ENCODE data around the gene ERVH48-1.
A peak's percentile ranks its signal among the peaks of the same experiment; 100 is the strongest.
"Not testable (repeated sequence)": the region's sequence is repeated elsewhere in the genome, so short reads cannot be mapped to it uniquely, and the experiment has no call there.

ERVH48-1 gene

DNA sequence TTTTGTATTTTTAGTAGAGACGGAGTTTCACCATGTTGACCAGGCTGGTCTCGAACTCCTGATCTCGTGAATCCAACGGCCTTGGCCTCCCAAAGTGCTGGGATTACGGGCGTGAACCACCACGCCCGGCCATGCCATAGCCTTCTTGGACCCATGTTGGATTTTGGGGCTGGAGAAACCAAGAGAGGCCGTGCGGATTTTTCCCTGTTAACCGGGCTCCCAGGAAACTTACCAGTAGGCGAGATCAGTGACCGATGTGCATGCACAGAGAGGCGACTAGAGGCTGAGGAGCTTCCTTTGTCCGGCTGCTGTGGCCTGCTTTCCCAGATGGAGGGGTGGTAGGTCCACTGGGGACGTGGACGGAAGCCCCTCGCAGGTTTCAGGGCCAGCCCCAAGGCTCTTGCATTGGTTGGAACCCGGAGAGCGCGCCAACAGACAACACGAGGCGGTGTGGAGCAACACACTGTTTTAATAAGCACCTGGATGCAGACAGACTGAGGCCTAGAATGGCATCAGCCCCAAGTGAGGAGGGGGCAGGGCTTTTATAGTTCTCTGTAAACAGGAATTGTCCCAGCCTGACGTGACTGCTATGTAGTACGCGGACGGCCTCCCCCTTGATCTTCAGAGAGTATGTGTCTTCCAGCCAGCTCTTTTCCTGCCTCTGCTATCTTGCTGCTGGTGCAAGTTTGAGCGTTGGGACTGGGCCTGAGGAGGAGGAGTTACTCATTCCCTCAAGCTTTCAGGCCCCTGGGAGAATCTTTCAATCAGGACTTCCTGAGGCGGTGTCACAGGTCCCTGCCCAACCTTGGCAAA is at the start of gene ERVH48-1:
Gene ERVH48-1, minus strand, starts transcription at position 517 of the 813 bp plus-strand sequence. CDS start 6,624 bp downstream, outside the sequence.
- peak within 1 kb of the TSS in 3 of 21 experiments; percentile 50 to 56 (median 54) for H3K27ac ChIP-seq

DNA sequence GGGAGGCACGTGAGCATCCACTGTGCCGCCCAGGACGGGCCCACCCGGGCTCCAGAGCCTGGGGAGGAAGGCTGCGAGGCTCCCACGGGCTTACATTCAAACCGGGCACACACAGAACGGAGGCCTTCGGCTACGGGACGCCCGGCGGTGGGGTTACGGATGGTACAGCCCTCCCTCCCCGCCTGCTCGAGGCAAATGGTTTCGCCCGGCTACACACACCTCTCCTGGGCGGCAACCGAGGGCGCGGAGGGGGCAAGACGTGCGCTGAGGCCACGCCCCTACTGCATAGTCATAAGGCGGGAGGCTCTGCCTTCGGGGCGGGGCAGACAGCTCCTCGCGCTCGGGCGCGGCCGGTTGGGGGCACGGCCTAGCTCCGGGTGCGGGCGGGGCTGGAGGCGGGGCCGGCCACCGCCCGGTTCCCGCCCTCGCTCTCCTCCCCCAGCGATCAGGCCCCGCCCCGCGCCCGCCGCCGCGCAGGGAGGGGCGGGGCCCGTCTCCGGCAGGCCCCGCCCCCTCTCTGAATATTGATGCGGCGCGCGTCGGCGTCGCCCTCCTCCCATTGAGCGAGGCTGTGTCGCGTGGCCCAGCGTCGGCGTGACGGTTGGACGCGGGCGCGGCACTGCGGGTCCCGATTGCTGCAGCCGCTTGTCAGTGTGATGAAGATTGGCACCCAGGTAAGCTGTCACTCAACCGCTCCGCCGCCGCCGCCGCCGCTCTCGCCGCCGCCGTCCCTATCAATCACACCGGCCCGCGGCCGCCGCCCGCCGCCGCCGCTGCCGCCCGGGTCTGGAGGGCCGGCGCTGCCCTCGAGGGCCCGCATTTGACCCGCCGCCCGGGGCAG is 48.8 kb upstream of the ERVH48-1 start, which contains the start of gene PKNOX1:
Gene PKNOX1, plus strand, starts transcription at position 572 of the 841 bp plus-strand sequence. CDS start 29,820 bp downstream, outside the sequence.
- Histone ChIP-seq H3K27ac (peak within 1 kb of the TSS; percentile 94 to 100 (median 98)), H3K4me3 (peak within 1 kb of the TSS; percentile 61 to 75 (median 67))

More for the DNA sequence above, at the start of gene ERVH48-1:
- no peak within 1 kb of the TSS for H3K4me3 ChIP-seq

DNA sequence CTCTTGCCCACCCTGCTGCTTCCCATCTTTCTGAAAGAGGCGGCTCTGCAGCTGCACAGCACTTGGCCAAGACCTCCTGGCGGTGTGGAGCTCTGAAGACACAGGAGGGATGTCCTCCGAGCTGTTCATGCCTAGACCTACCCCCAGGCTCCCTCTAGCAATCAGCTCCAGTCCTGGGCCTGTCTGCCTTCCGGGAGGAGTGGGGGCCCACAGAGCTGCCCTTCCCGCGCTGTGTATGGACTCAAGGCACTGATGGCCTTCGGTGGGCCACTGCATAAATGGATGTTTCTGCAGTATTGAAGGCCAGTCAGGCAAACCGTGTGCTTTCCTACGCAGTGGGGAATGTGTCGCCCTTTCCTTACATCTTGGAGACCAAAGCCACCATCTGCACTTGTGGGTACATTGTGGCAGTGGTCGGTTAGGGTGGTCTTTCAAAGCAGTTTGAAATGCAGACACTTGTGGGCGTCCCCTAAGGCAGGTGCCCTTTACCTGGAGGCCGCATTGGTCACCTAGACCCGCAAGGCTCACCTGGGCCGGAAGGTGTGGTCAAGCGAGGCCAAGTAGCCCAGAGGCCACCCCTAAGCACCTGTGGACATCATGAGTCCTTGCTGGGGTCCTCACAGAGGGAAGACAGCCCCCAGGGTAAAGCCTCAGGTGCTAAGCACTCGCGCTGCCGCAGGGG is 48.0 kb upstream of the ERVH48-1 start:
- Histone ChIP-seq H3K27ac (peak overlapping the region; percentile 35 to 98 (median 96)), H3K4me3 (peak overlapping the region; percentile 19 to 67 (median 48))

DNA sequence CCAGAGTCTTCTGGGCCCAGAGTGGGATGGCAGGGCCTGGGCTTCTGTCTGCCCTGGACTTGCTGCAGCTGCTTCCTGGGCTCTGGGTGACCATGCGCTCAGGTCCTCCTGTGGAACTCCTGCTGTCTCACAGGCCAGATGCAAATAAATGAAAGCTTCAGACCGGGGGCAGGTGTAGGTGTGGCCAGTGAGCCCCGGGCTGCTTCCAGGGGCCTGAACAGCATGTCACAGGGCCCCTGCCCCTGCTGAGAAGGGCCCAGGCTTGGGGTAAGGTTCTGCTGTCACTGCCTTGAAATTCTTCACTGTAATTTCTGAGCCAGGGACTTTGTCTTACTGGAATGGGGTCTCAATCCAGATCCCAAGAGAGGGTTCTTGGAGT is 46.5 kb upstream of the ERVH48-1 start:
- Histone ChIP-seq H3K4me3 (no peak overlapping the region), H3K27ac (peak overlapping the region in 18 of 21 experiments; percentile 4 to 81 (median 66))

DNA sequence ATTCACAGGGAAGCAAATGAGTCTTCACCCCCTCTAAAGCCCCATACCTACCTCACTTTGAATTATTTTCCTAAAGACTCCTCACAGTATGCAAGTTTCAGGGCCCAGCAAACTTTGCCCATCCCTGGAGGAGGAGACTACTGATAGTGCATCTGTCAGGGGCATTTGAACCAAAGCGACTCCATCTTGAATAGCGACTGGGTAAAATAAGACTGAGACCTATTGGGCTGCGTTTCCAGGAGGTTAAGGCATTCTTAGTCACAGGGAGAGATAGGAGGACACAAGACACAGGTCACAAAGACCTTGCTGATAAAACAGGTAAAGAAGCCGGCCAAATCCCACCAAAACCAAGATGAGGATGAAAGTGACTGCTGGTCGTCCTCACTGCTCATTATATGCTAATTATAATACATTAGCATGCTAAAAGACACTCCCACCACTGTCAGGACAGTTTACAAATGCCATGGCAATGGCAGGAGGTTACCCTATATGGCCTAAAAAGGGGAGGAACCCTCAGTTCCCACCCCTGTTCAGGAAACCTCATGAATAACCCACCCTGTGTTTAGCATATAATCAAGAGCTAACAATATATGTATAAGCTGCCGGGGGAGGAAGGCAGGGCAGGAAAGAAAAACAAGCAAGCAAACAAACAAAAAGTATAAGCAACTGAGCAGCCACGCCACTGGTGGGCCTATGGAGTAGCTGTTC is 45.7 kb upstream of the ERVH48-1 start:
- Histone ChIP-seq H3K4me3 (no peak overlapping the region), H3K27ac (peak overlapping the region in 9 of 21 experiments; percentile 19 to 81 (median 71))

DNA sequence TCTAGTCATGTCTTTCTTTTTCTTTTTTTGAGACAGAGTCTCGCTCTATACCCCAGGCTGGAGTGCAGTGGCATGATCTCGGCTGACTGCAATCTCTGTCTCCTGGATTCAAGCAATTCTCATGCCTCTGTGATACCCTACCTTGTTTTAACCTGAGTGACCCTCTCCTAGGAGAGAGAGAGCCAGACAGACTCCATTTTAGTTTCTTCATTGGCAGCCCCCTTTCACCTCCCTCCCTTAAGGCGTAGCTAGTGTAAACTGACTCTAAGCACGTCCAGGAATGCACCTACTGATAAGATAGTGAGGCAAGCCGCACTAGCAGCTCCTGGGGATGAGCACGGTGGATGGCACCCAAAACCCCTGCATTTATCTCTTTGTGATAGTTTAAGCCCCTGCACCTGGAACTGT is 43.8 kb upstream of the ERVH48-1 start:
- Histone ChIP-seq H3K4me3 (no peak overlapping the region), H3K27ac (no peak overlapping the region)

DNA sequence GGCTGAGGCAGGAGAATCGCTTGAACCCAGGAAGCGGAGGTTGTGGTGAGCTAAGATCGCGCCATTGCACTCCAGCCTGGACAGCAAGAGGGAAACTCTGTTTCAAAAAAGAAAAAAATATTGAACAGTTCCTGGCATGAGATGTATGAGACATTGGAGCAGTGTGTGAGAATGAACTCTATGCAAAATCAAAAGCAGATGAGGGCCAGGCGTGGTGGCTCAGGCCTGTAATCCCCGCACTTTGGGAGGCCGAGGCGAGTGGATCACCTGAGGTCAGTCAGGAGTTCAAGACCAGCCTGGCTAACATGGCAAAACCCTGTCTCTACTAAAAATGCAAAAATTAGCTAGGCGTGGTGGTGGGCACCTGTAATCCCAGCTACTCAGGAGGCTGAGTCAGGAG is 42.2 kb upstream of the ERVH48-1 start:
- H3K27ac ChIP-seq, H3K4me3 ChIP-seq: not testable (repeated sequence)

DNA sequence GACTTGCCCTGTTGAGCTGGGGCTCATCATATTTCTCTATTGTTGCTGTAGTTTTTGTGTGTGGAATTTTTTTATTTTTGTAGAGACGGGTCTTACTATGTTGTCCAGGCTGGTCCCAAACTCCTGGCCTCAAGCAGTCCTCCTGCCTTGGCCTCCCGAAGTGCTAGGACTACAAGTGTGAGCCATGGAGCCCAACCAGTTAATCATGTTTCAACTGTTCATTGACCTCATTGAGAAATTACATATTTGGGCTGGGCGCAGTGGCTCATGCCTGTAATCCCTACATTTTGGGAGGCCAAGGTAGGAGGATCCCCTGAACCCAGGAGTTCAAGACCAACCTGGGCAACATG is 39.8 kb upstream of the ERVH48-1 start:
- Histone ChIP-seq H3K4me3 (no peak overlapping the region), H3K27ac (no peak overlapping the region)

DNA sequence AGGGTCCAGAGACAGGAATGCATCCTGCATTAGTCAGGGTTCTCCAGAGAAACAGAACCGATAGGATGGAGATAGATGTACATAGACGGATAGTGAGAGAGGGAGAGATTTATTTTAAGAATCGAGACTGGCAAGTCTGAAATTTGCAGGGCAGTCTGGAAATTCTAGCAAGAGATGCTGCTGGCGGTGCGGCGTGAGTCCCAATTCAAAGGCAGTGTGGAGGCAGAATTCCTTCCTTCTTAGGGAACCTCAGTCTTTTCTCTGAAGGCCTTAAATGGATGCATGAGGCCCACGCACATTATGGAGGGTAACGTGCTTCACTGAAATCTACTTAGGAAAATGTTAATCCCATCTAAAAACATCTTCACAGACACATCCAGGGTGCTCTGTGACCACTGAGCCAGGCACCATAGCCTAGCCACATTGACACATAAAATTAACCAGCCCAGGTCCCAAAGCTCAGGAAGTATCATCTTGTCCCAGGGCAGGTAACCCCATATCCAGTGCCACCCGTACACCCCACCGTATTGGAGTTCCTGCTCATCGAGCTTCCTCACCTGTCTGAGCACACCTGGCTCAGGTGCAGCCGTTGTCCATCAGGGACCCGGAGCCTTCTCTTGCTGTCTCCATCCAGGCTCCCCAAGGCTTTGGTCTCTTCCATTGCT is 39.2 kb upstream of the ERVH48-1 start:
- Histone ChIP-seq H3K4me3 (no peak overlapping the region), H3K27ac (no peak overlapping the region)

DNA sequence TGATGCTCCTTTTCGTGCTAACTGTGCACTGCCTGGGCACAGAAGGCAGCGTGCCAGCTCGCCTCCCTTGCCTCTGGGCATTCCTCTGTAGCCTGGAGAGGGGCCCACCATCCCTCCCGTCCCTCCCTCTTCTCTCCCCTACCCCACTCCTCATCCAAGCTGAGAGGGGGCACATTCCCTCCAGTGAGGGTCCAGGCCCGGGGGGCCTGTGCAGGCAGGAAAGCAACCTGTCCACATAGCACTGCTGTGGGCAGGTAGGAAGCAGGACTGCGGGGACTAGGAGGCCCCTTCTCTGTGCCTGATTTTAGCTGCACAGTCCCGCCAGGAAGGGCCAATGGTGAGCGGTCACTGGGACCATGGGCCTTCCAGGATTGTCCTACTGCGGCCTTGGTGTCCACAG is 38.7 kb upstream of the ERVH48-1 start:
- no peak overlapping the region for H3K4me3 ChIP-seq
- H3K27ac ChIP-seq: no peak overlapping the region

DNA sequence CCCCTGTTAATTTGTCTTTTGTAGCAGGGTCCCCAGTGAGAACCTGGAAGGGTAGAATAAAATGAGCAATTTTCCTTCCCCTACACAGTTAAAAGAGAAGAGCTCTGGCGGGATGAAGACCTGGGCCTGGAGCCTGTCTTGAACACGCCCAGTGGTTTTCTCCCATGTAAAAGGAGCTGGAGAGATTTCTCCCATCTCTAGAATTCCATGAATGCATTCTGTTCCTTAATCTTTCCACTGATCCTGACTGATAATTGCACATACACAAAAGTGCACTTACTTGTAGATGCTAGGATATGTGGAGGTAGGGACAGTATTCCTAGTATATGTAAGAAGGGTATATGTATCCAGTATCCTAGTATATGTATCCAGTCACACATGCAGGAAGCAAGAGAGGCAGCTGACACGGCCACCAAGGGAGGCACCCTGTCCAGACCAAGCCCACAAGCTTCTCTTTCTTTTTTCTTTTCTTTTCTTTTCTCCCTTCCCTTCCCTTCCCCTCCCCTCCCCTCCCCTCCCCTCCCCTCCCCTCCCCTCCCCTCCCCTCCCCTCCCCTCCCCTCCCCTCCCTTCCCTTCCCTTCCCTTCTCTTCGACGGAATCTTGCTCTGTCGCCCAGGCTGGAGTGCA is 37.1 kb upstream of the ERVH48-1 start:
- Histone ChIP-seq H3K4me3 (no peak overlapping the region), H3K27ac (no peak overlapping the region)

DNA sequence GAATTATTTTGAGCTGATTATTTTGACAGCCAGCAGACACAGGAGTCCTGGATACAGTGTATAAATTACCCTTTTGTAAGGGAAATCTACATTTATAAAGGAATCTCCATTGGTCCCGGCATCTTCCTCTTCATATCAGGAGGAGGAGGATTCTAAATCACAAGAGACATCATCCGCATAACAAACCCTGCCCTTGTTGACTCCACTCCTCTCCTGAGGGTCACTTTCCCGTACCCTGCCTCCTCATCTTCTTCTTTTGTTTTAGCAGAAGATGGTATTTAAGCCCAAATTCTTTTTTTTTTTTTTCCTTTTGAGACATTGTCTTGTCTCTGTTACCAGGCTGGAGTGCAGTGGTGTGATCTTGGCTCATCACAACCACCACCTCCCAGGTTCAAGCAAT is 34.3 kb upstream of the ERVH48-1 start:
- no peak overlapping the region for H3K27ac ChIP-seq
- H3K4me3 ChIP-seq: no peak overlapping the region

DNA sequence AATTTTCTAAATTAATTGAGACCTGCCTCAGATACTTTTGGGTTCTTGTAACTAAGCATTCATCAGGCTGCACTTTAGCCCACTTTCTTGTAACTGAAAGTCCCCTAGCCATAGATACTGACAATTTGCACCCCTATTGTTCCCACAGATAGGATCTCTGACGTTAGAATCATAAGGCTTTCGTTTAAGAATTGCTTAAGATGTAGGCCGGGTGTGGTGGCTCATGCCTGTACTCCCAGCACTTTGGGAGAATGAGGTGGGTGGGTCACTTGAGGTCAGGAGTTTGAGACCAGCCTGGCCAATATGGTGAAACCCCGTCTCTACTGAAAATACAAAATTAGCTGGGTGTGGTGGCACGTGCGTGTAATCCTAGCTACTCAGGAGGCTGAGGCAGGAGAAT is 32.7 kb upstream of the ERVH48-1 start:
- H3K4me3 ChIP-seq, H3K27ac ChIP-seq: not testable (repeated sequence)

DNA sequence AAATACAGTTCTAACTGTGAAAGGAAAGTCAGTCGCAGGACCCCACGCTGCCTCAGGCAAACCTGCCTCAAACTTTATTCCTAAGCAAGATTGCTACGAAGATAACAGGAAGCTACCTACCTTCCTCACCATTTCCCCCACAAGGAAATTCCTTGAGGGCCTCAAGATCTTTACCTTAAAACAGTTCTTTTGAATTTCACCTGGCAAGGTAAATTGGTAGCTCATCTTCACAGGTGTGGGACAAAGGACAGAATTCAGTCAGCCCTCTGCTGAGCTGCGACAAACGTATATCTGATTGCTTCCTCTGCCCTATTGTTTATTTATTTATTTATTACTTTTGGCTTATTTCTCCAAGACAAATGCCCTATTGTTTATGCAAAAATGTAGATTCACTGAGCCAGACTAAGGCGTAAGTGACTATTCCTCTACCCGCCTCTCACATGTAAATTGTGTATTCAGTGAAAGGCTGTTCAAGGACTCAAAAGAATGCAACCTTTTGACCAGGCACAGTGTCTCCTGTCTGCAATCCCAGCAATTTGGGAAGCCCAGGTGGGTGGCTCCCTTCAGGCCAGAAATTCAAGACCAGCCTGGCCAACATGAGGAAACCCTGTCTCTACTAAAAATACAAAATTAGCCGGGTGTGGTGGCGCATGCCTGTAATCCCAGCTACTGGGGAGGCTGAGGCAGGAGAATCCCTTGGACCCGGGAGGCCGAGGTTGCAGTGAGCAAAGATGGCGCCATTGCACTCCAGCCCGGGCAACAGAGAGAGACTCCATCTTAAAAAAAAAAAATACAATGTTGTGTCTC is 31.6 kb upstream of the ERVH48-1 start:
- peak overlapping the region in 2 of 21 experiments; percentile 6 to 29 for H3K27ac ChIP-seq

DNA sequence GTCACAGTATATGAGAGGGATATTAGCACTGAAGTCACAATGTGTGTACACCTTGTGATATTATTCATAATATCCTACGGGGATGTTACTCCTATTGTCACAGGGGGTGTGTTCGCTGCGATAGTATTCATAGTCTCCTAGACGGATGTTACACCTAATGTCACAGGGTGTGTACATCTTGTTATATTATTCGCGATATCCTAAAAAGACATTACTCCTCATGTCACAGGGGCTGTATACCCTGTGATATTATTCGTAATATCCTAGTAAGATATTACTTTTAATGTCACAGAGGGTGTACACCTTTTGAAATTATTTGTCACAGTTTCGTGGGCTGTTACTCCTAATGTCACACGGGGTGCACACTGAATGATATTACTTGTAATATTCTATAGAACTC is 25.8 kb upstream of the ERVH48-1 start:
- not testable (repeated sequence) for H3K27ac ChIP-seq, H3K4me3 ChIP-seq

More for the DNA sequence above, 31.6 kb upstream of the ERVH48-1 start:
- H3K4me3 ChIP-seq: no peak overlapping the region

DNA sequence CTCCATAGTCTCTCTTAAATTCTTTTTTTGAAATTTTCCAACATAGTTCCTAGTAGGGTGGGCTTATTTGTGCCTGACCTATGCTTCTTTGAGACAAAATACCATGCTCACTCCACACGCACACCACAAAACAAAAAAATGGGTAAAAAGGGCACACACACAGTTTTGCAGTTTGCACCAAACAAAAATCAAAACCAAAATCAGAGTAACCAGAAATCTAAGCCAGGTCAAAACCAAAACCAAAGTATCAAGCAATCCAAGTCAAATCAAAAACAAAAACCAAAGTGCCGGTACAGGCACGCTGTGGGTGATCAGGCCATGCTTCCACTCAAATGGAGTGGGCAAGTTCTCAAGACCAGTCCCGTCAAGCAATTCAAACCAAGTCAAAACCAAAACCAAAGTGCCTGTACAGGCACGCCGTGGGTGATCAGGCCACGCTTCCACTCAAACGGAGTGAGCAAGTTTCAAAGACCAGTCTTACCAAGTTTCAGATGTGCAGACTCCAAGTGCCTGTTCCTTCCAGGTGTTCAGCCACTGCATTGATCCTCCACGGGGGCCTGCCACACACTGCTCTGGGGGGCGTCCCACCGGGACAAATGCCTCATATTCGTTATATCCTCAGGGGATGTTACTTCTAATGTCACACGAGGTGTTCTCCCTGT is 23.8 kb upstream of the ERVH48-1 start:
- not testable (repeated sequence) for H3K4me3 ChIP-seq
- peak overlapping the region in 8 of 21 experiments; percentile 9 to 79 (median 36) for H3K27ac ChIP-seq

DNA sequence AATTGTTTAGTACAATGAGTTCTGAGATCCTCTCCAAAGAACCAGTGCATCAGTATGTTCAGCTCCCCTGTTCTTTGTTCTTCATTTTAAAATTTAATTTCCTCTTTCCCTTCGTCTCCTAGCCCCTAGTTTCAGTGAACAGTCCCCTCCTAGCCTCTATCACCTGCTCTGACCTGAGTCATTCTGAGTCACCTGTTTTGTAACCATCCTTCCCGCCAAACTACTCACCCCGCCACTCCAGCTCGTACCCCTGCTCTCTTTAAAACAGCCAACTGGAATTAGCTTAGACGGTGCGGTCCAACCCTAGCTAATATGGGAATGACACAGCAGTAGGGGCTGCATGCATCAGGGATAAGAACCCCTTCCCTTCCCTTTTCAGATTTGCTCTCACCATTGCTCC is 16.8 kb upstream of the ERVH48-1 start:
- Histone ChIP-seq H3K4me3 (no peak overlapping the region), H3K27ac (no peak overlapping the region)

Data from skin epidermis (tissue), 12 donors.